WTC11 (cell line): ENCODE results near the gene SNAP47. TPM values are rescaled to one million over a fixed set of nuclear protein-coding genes. Genes with fewer than 3 reads are reported as not detected.

Source experiments
- ATAC-seq: fragments of 200-7000 bp; cut with Tn5 transposase; 2 replicates; pipeline ENCODE4 v1.10.0; 2021; ENCODE audit warnings: mild to moderate bottlenecking, moderate library complexity
- CTCF ChIA-PET: fragments of 300-600 bp; sonication (Branson Sonifier 250); formaldehyde crosslinking; loops from one replicate; lab custom pipeline; 2021; ENCODE audit warnings: antibody characterized with exemption; lab: Charles Lee
- POLR2A ChIA-PET: fragments of 350-600 bp; sonication (Branson Sonifier 250); formaldehyde crosslinking; loops from one replicate; lab custom pipeline; 2021; ENCODE audit warnings: antibody characterized with exemption; lab: Charles Lee
- DNase-seq: peaks from one replicate; pipeline ENCODE4 v3.0.0; 2021; ENCODE audit warnings: low spot score
- H3K27ac Mint-ChIP-seq: 2 replicates; pipeline ENCODE4 v1.8.0; 2021; ENCODE audit warnings: mixed read lengths
- H3K27me3 Mint-ChIP-seq: 2 replicates; pipeline ENCODE4 v1.8.0; 2021; ENCODE audit warnings: low read depth, mild to moderate bottlenecking, moderate library complexity, mixed read lengths
- H3K36me3 Mint-ChIP-seq: 2 replicates; pipeline ENCODE4 v1.8.0; 2021; ENCODE audit warnings: mixed read lengths
- H3K4me1 Mint-ChIP-seq: 2 replicates; pipeline ENCODE4 v1.8.0; 2022; ENCODE audit warnings: mixed read lengths
- H3K4me3 Mint-ChIP-seq: 2 replicates; pipeline ENCODE4 v1.8.0; 2021; ENCODE audit warnings: mild to moderate bottlenecking, moderate library complexity, mixed read lengths
- H3K9me3 Mint-ChIP-seq: 2 replicates; pipeline ENCODE4 v1.8.0; 2021; ENCODE audit warnings: mixed read lengths
- CDX4 ChIP-seq: fragments of 250-450 bp; sonication (Bioruptor Pico); IDR thresholded peaks from 2 replicates; pipeline ENCODE4 v1.9.0; 2021; ENCODE audit warnings: moderate library complexity, mild to moderate bottlenecking, inconsistent platforms, borderline replicate concordance
- CREM ChIP-seq: sonication (generic); formaldehyde crosslinking; IDR thresholded peaks from 2 replicates; pipeline ENCODE4 v1.8.1; 2022; ENCODE audit warnings: mild to moderate bottlenecking, missing genetic modification reagents, moderate library complexity
- ESRRA ChIP-seq: sonication (generic); formaldehyde crosslinking; IDR thresholded peaks from 2 replicates; pipeline ENCODE4 v1.8.1; 2022; ENCODE audit warnings: mild to moderate bottlenecking, missing genetic modification reagents, borderline replicate concordance
- FOXP1 ChIP-seq: sonication (generic); formaldehyde crosslinking; IDR thresholded peaks from 2 replicates; pipeline ENCODE4 v1.8.0; 2022; ENCODE audit warnings: missing genetic modification reagents, mild to moderate bottlenecking, moderate library complexity, borderline replicate concordance
- FOXP4 ChIP-seq: sonication (generic); formaldehyde crosslinking; IDR thresholded peaks from 2 replicates; pipeline ENCODE4 v1.8.0; 2022; ENCODE audit warnings: mild to moderate bottlenecking, missing genetic modification reagents
- GTF2I ChIP-seq: fragments of 250-450 bp; sonication (Bioruptor Pico); conservative IDR thresholded peaks from 2 replicates; pipeline ENCODE4 v1.4.0; 2021; ENCODE audit warnings: mild to moderate bottlenecking
- IRF1 ChIP-seq: sonication (generic); formaldehyde crosslinking; IDR thresholded peaks from 2 replicates; pipeline ENCODE4 v1.8.0; 2023; ENCODE audit warnings: missing genetic modification reagents
- MAX ChIP-seq: sonication (generic); formaldehyde crosslinking; IDR thresholded peaks from 2 replicates; pipeline ENCODE4 v1.8.0; 2022; ENCODE audit warnings: mild to moderate bottlenecking, missing genetic modification reagents
- RORB ChIP-seq: fragments of 250-450 bp; sonication (Bioruptor Pico); IDR thresholded peaks from 2 replicates; pipeline ENCODE4 v1.9.0; 2021; ENCODE audit warnings: mild to moderate bottlenecking
- SP1 ChIP-seq: sonication (generic); formaldehyde crosslinking; conservative IDR thresholded peaks from 2 replicates; pipeline ENCODE4 v1.8.1; 2022; ENCODE audit warnings: missing genetic modification reagents
- TCF7 ChIP-seq: sonication (generic); formaldehyde crosslinking; IDR thresholded peaks from 2 replicates; pipeline ENCODE4 v1.8.0; 2022; ENCODE audit warnings: mild to moderate bottlenecking, low read depth, missing genetic modification reagents, moderate library complexity
- USF1 ChIP-seq: sonication (generic); formaldehyde crosslinking; IDR thresholded peaks from 2 replicates; pipeline ENCODE4 v1.8.0; 2022; ENCODE audit warnings: mild to moderate bottlenecking, missing genetic modification reagents
- ZNF423 ChIP-seq: fragments of 250-450 bp; sonication (Bioruptor Pico); IDR thresholded peaks from 2 replicates; pipeline ENCODE4 v2.1.2; 2022; ENCODE audit warnings: mild to moderate bottlenecking, moderate library complexity
- total RNA-seq: library from RNA; stranded (reverse); gene quantifications from 3 replicates; pipeline ENCODE4 v1.2.3, GENCODE V29; 2021
- TF ChIP-seq, protein P1 (sequence below): sonication (generic); formaldehyde crosslinking; IDR thresholded peaks from 2 replicates; pipeline ENCODE4 v1.8.1; 2023; ENCODE audit warnings: mild to moderate bottlenecking, missing genetic modification reagents, borderline replicate concordance
- TF ChIP-seq, protein P2 (sequence below): fragments of 200-600 bp; IDR thresholded peaks from 2 replicates; pipeline ENCODE4 v1.8.0; 2022; ENCODE audit warnings: antibody characterized with exemption
- TF ChIP-seq, protein P3 (sequence below): fragments of 250-450 bp; sonication (Bioruptor Pico); IDR thresholded peaks from 2 replicates; pipeline ENCODE4 v1.9.0; 2021; ENCODE audit warnings: mild to moderate bottlenecking

The SNAP47 gene
- total RNA-seq, 1 experiment from 2014 or later: 50.8 TPM

DNA sequence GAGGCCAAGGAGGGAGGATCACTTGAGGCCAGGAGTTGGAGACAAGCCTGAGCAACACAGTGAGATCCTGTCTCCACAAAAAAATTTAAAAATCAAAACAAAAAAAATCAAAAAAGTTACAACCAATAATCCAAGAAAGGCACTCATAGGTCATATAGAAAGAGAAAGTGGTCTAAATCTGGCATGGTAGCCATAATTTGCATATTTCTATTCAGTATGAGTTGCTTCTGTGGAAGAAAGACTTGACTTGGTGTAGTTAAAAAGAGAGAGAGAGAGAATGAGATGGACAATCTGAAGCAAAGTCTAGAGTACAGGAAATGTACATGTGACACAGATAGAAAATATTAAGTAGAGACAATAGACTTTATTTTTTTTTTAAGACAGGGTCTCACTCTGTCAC lies 22.6 kb upstream of the SNAP47 start:
- DNase-seq: no peak
- peaks cover 71% of the 10 kb centered on the region for H3K9me3 Mint-ChIP-seq
- TF ChIP-seq ZNF423 (CRISPR knock-in tag) (no peak), RORB (CRISPR knock-in tag) (no peak), USF1 (no peak), FOXP1 (CRISPR knock-in tag) (no peak), FOXP4 (CRISPR knock-in tag) (no peak), GTF2I (CRISPR knock-in tag) (no peak), CDX4 (no peak), CREM (CRISPR knock-in tag) (no peak), SP1 (CRISPR knock-in tag) (no peak), TCF7 (CRISPR knock-in tag) (no peak), MAX (CRISPR knock-in tag) (no peak), ESRRA (CRISPR knock-in tag) (no peak), IRF1 (CRISPR knock-in tag) (no peak)
- TF ChIP-seq, protein P1, sequence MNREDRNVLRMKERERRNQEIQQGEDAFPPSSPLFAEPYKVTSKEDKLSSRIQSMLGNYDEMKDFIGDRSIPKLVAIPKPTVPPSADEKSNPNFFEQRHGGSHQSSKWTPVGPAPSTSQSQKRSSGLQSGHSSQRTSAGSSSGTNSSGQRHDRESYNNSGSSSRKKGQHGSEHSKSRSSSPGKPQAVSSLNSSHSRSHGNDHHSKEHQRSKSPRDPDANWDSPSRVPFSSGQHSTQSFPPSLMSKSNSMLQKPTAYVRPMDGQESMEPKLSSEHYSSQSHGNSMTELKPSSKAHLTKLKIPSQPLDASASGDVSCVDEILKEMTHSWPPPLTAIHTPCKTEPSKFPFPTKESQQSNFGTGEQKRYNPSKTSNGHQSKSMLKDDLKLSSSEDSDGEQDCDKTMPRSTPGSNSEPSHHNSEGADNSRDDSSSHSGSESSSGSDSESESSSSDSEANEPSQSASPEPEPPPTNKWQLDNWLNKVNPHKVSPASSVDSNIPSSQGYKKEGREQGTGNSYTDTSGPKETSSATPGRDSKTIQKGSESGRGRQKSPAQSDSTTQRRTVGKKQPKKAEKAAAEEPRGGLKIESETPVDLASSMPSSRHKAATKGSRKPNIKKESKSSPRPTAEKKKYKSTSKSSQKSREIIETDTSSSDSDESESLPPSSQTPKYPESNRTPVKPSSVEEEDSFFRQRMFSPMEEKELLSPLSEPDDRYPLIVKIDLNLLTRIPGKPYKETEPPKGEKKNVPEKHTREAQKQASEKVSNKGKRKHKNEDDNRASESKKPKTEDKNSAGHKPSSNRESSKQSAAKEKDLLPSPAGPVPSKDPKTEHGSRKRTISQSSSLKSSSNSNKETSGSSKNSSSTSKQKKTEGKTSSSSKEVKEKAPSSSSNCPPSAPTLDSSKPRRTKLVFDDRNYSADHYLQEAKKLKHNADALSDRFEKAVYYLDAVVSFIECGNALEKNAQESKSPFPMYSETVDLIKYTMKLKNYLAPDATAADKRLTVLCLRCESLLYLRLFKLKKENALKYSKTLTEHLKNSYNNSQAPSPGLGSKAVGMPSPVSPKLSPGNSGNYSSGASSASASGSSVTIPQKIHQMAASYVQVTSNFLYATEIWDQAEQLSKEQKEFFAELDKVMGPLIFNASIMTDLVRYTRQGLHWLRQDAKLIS (CRISPR knock-in tag): no peak
- TF ChIP-seq, protein P2, sequence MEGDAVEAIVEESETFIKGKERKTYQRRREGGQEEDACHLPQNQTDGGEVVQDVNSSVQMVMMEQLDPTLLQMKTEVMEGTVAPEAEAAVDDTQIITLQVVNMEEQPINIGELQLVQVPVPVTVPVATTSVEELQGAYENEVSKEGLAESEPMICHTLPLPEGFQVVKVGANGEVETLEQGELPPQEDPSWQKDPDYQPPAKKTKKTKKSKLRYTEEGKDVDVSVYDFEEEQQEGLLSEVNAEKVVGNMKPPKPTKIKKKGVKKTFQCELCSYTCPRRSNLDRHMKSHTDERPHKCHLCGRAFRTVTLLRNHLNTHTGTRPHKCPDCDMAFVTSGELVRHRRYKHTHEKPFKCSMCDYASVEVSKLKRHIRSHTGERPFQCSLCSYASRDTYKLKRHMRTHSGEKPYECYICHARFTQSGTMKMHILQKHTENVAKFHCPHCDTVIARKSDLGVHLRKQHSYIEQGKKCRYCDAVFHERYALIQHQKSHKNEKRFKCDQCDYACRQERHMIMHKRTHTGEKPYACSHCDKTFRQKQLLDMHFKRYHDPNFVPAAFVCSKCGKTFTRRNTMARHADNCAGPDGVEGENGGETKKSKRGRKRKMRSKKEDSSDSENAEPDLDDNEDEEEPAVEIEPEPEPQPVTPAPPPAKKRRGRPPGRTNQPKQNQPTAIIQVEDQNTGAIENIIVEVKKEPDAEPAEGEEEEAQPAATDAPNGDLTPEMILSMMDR: no peak
- TF ChIP-seq, protein P3, sequence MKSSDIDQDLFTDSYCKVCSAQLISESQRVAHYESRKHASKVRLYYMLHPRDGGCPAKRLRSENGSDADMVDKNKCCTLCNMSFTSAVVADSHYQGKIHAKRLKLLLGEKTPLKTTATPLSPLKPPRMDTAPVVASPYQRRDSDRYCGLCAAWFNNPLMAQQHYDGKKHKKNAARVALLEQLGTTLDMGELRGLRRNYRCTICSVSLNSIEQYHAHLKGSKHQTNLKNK: no peak
- H3K36me3 Mint-ChIP-seq: peaks cover 57% of the 10 kb centered on the region
- no peak overlapping the region for H3K4me3 Mint-ChIP-seq
- no peaks in the 10 kb centered on the region for H3K4me1 Mint-ChIP-seq
- peaks cover 40% of the 10 kb centered on the region for H3K27me3 Mint-ChIP-seq
- no peak for ATAC-seq
- CTCF ChIA-PET: no interaction called here
- H3K27ac Mint-ChIP-seq: no peak overlapping the region
- POLR2A ChIA-PET: no interaction called here
